Measurements from ENCODE around the gene TARBP1.

TARBP1 gene

DNA sequence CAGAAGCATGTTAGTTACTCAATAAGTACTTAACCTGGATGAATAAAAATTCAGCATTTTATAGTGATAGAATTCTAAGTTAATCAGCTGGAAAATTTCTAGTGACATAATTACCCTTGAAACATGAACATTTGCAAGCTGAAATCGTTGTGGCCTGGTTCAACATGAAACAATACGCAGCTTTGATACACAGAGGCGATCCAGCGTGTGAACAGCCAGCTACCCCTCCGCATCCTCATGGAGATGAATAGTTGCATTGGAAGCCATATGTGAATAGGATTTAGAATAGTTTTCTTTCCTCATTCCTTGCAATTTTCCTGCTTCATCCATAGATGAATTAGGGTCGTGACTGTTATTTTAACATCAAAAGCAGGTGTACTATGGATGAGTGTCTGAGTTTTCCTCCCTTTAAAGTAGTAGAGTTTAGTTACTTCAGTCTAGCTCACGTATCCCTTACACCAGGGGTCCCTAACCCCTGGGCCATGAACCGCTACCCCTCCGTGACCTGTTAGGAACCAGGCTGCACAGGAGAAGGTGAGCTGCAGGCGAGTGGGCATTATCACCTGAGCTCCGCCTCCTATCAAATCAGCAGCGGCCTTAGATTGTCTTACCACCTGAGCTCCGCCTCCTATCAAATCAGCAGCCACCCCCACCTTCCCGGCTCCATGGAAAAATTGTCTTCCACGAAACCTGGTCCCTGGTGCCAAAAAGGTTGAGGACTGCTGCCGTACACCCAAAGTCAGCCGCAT, 6.2 kb upstream of the TARBP1 start:
- no peak for DNase-seq (ENCODE audit: low spot score)

DNA sequence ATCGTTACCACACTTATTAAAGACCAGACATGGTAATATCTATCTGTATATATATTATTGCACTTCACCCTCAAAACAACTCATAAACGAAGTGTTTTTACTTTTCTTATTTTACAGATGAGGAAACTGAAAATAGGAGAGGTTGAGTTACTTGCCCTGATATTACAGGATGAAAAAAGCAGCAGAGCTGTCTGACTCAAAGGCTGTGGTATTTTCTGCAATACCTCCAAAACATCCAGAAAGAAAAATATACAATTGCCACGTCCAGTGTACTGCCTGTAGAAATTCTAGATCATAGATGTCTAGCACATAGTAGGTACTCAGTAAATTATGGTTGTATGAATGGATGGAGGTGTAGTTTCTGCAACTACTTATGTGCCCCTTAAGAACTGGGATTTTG, 5.2 kb upstream of the TARBP1 start:
- no peak for DNase-seq (ENCODE audit: low spot score)

DNA sequence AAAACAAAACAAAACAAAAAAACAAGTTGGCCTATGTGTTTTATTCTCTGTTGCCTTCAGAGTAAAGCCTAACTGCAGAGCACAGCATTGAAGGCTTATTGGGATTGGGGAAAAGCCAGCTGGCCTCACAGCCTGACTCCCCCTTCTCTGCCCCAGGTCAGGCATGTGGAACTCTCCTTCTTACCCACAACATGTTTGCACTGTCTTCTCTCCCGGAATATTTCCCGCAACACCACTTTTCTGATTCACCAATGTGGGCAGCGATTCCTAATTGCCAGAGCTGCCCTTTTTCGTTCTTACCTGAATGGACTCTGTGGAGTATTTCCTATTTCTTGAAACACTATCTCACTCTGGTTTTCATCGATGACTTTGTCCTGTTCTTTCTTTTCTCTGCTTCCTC, 2.8 kb upstream of the TARBP1 start:
- no peak for DNase-seq (ENCODE audit: low spot score)

DNA sequence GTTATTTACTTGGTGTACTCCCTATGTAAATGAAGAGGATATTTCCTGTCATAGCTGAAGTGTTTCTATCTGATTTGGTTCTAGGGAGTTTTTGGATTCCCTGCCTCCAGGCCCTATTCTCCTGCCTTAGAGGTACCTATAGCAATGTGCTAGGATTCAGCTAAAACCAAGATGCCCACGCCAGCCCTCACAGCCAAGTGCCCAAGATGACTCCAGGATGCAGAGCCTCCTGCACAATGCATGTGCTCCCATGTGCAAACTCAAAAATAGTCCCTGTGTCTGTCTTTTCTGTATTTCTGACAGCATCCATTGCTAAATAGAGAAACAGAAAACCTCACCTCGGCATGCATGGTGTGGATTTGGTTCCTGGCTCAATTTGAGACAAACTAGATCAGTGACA, 887 bp upstream of the TARBP1 start:
- no peak for DNase-seq (ENCODE audit: low spot score)

DNA sequence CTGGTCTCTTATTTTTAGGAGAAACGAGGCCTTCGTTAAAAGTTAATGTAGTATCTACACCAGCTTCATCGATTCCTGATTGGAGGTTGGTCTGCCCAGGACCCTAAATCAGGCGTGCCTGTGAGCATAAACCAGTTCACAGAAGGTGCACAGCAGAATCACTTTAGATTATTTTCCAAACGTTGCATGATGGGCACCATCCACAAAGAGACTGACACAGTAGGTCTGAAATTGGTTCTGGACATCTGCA, 256 bp upstream of the TARBP1 start:
- DNase-seq (ENCODE audit: low spot score): no peak

DNA sequence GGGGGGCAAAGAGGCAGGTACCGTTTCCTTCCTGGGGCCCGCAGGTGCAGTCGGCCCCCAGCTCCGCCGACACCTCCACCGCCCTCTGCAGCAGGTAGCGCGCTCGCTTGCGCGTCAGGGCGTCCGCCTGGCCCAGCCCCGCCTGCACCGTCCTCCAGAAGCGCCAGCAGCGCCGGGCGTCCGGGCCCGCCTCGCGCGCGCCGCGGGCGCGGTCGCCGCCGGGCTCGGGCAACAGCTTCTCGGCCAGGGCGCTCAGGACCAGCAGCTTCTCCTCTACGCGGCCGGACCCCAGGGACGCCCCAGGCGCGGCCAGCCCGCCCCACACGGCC, 863 bp downstream of the TARBP1 start:
- DNase-seq (ENCODE audit: low spot score): peak; percentile 75

DNA sequence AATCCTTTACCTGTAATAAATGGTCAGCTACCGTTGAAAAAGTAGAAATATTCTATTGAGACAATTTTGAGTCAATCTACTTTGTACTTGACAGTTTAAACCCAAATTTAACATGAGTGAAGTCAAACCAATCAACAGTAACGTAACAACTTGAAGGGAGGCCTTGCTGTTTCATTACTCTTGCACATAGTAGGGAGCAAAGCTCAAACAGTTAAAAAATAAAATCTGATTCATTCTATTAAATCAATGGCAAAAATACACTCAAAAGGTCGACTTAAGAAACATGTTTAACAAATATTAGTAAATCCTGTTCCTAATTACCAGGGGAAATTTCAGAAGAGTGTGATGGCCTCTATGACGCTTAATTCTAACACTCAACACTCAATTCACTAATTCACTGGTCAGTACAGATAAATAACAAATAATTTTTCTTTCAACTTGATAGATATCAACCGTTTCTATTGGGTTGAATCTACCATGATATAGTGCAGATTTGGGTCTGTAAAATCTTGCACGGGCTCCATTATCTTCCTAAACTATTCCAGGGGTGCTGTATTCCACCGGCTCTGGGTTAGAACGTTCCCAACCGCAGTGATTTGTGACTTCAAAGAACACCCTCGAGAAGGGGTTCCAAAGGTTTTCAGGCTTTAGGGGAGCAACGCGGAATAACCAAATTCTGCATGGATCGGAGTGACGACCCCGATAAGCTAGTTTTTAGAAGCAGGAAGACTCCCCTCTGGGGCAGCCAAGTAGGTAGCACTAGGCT, 1.4 kb downstream of the TARBP1 start:
- no peak for DNase-seq (ENCODE audit: low spot score)

DNA sequence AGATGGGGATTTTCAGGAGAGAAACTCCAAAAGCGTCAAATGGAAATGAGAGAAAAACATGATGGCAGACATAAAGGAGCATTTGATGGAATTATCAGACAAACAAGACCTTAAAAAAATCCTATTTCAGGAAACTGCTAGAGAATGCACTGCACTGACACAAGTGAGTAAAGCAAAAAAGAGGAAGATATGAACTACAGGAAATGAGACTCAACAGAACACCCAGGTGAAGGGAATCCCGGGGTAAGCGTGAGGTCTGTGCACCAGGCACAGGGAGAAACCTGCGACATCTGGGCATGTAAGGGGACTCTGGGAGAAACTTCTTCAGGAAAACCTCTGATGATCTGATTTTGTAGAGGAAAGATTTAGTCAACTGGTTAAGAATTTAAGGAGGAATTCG, 2.8 kb downstream of the TARBP1 start:
- DNase-seq (ENCODE audit: low spot score): no peak

DNA sequence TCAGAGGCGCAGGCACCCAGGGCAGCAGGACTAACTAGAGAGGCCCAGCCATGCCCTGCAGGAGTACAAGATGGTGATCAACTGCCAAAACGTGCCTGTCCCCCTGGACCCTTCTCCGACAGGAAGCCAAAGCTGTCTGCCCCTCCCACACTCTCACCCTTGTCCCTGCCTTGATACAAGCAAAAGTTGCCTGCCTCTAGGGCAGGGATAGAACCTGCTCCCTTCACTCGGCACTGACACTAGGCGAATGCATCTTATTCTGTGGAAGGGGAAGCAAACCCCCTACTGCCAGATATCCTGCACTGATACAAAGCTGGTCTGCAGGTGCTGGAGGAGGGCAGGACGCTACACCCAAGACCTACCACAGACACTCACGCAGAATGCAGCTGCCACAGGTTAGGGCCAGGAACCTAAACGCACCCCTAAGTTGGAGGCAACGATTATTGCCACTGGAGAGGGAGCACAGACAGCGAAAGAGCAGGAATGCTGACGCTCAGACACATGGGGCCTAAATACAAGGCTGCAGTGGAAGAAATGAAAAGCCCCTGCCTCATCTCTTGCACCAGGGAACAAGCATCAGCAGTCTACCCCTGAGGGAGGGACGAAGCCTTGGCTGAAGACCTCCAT, 3.7 kb downstream of the TARBP1 start:
- DNase-seq (ENCODE audit: low spot score): no peak

DNA sequence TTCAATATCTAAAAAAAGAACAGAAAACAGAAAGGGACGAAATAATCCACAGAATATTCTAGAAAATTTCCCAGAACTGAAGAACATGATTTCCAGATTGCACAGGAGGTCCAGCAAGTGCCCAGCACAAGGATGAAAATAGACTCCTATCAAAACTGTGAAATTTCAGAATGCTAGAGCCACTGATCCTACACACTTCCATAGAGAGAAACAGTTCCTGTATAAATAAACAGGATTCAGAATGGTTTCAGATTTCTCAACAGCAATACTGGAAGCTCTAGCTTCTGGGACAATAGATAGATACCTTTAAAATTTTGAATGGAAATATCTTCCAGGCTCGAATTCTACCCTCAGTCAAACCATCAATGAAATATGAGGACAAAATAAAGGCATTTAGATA, 4.6 kb downstream of the TARBP1 start:
- no peak for DNase-seq (ENCODE audit: low spot score)

DNA sequence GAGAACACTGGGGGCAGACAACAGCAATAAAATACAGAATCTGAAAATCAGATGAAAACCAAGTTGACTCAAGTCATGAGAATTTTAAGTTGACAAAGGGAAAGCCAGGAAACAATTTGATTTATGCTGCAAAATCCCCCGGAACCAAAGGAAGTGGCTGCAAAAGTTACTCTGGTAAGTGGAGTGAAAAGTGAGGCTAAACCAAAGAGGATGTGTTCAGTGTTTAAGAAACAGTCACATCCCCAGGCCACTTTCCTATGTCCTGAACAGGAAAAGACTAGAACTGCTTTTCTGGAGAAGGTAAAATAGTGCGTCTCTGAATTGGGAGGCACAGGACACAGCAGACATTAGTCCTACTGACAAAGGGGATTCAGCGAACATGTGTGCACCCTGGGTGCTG, 5.9 kb downstream of the TARBP1 start:
- DNase-seq (ENCODE audit: low spot score): no peak

DNA sequence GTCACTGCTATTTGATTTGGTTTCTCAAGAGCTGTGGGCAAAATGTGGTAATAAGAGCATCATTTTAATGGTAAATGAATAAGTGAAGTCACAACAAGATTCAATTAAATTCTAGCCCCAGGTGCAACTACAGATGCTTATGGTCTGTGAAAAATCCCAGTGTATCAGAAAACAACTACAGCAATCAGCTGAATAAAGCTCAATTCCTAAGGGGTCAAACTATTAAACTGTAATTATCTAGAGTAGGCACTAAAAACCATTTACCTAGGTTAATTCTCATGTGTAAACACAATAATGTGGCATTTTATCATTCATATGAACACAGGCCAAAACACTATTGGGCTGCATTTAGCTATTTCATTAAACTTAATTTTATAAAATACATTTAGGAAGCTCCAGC, 9.6 kb downstream of the TARBP1 start:
- DNase-seq (ENCODE audit: low spot score): no peak

DNA sequence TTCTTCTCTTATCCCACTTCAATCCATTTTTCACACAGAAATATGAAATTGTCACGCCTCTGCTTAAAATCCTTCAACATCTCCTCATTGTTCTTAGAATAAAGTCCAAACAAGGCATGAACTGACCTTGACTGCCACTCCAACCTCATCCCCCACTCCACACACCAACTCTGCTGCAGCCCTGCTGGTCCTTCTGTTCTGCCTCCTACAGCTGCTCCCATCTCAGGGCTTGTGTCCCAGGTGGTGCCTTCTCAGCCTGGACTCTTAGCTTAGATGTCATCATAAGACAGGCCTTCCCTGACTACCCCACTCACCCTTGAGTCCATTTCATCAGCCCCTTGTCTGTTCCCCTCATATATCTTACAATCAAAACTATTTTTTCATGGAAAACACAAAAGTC, 10.4 kb downstream of the TARBP1 start:
- DNase-seq (ENCODE audit: low spot score): no peak

DNA sequence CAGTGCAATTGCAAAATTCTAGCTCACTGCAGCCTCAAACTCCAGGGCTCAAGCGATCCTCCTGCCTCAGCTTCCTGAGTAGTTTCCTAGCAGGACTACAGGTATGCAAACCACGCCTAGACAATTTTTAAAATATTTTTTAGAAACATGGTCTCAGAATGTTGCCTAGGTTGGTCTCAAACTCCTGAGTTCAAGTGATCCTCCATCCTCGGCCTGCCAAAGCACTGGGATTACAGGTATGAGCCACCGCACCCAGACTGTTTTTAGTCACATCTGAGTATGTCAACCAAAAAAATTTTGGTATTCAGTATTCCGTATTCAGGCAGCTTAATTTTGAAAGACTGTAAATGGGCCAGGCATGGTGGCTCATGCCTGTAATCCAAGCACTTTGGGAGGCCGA, 11.2 kb downstream of the TARBP1 start:
- DNase-seq (ENCODE audit: low spot score): no peak

DNA sequence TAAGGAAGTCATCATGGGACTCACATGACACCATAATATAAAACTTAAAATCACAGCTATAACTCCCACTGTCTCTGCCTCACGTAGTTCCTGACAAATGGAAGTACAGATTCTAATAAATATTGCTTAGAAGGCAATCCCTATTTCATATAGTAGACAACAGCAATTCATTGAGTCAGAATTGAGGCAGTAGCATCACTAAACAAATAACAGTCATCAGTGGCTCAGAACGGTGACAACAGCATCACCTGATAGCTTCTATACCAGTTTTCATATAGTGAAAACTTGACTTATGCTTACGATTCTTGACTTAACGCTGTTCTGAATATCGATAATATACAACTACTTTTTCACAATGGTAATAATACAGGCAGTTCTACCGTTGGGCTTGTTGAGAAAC, 12.0 kb downstream of the TARBP1 start:
- DNase-seq (ENCODE audit: low spot score): no peak

DNA sequence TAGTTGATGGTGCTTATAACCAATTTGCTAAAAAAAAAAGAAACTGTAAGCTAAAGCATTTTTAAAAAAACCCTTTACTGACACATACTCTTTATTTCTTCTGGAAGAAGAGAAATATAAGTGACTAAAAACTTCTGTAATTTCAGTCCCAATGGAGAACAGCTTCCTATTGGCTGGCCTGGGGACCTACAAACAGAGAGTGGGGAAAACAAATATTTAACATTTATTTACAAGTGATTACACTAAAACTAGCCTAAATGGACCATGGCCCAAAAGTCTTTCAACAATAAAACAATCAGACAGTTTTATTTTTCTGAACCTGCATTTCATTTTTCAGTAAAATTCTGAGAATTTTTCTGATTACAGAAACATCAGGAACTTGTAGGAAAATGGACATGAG, 15.2 kb downstream of the TARBP1 start:
- DNase-seq (ENCODE audit: low spot score): no peak

DNA sequence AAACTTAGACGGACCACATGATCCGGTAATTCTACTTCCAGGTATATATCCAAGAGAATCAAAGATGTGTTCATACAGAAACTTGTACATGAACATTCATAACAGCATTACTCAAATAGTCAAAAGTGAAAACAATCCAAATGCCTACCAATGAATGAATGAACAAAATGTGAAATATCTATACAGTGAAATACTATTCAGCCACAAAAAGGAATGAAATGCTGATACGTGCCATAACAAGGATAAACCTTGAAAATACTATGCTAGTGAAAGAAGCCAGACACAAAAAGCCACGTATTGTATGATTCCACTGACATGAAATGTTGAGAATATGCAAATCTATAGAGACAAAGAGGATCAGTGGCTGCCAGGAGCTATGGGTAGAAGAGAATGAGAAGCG, 18.3 kb downstream of the TARBP1 start:
- no peak for DNase-seq (ENCODE audit: low spot score)

DNA sequence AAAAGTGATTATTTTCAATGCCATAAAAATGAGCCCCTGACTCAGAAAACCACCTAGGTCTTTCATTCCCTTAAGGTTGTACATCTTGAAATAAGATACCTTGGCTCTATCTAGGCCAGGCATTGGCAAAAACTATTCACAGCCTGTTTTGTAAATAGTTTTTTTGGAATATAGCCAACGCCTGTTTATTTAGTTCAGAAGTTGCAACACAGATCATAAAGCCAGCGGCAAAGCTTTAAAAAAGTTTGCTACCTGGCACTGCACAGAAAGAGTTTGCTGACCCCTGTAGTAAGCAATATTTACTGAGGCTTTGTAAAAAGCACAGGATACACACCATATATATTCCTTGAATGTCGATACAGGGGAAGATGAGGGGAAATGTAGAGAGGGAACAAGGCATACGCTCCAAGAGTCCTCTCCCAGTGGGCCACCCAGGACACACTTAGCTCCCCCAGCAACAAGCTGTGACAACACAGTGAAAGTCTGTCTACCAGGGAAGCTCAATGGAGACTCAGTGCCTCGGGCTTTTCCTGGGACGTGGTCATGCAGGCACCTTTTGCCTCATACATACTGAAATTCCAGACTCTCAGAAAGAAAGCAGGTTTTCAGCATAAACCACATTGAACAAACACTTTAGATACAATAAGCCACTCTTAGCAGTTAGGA, 20.5 kb downstream of the TARBP1 start:
- DNase-seq (ENCODE audit: low spot score): no peak

DNA sequence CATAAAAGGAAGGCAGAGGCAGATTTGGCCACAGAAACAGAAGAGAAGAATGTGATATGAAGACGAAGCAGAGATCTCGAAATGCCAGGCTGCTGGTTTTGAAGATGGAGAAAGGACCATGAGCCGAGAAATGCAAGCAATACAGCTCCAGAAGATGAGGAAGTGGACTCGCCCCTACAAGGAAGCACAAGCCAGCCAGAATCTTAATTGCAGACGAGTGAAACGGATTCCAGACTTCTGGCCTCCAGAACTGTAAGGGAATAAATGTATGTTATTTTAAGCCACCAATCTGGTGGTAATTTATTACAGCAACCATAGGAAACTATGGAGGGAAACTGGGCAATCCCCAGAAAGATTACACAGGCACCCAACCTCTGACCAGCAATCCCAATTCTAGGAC, 24.1 kb downstream of the TARBP1 start:
- DNase-seq (ENCODE audit: low spot score): no peak

DNA sequence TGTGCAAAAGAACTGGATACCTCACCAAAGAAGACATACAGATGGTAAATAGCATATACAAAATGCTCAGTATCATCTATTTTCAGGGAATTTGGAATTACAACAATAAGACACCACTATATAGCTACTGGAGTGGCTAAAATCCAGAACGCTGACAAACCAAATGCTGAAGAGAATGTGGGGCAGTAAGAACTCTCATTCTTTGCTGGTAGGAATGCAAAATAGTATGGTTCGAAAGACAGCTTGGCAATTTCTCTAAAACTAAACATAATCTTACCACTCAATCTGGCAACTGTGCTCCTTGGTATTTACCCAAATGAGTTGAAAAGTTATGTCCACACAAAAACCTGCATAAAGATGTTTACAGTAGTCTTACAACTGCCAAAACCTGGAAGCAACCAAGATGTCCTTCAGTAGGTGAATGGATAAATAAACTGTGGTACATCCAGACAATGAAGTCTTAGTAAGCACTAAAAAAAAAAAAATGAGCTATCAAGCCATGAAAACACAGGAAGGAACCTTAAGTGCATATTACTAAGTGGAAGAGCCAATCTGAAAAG, 26.5 kb downstream of the TARBP1 start:
- DNase-seq (ENCODE audit: low spot score): no peak

DNA sequence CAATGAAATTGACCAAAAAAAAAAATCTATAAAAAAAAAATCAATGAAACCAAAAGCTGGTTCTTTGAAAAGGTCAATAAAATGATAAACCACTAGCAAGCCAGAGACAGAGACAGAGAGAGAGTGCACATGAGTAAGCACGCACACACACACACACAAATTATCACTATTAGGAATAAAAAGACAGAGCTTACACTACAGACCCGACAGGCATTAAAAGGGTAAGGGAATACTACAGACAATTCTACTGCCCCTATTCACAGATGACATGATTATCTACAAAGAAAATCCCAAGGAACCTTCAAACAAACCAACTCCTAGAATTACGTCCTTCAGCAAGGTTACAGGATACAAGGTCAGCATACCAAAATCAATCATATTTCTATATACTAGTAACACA, 38.6 kb downstream of the TARBP1 start:
- DNase-seq (ENCODE audit: low spot score): no peak

DNA sequence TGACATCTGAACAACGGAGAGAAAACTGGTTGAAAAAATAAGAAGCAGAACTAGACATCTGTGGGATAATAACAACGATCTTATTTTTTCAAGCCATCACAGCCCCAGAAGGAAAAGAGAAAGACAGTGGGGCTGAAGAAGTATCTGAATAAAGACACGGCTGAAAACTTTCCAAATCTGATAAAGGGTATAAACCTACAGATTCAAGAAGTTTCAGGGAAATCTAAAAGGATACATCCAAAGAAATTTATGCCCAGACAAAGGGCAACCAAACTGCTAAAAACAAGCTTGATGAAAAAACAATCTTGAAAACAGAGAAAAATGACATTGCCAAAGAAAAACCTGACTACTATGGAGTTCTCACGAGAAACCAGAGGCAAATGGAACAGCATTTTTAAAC, 40.4 kb downstream of the TARBP1 start:
- no peak for DNase-seq (ENCODE audit: low spot score)

All from CD4-positive, alpha-beta T cell treated with Interleukin-2 at 100 ng/mL for 4 hours (primary cell).